H9 (cell line): ENCODE measurements around the gene R3HDM1. TPM values are rescaled to one million over a fixed set of nuclear protein-coding genes. Genes with fewer than 3 reads are reported as not detected.

Source experiments
- DNase-seq: peaks from one replicate; pipeline ENCODE4 v3.0.0-alpha.2; 2017
- H2AFZ ChIP-seq: one replicate; pipeline ENCODE4 v1.6.1; 2013; ENCODE audit warnings: mild to moderate bottlenecking, low read length, control low read depth, moderate library complexity
- H2AK5ac ChIP-seq: 2 replicates; pipeline ENCODE4 v1.6.1; 2013; ENCODE audit warnings: low read length, control low read depth, mixed read lengths; ENCODE audit not compliant: insufficient read length
- H2BK120ac ChIP-seq: one replicate; pipeline ENCODE4 v1.6.1; 2013; ENCODE audit warnings: low read depth, mild to moderate bottlenecking, low read length, control low read depth, inconsistent platforms; ENCODE audit not compliant: poor library complexity, severe bottlenecking
- H2BK12ac ChIP-seq: 2 replicates; pipeline ENCODE4 v1.6.1; 2013; ENCODE audit warnings: low read length, control low read depth, mixed read lengths, low read depth; ENCODE audit not compliant: insufficient read length
- H2BK15ac ChIP-seq: 2 replicates; pipeline ENCODE4 v1.6.1; 2013; ENCODE audit warnings: low read depth, low read length, control low read depth
- H2BK20ac ChIP-seq: one replicate; pipeline ENCODE4 v1.6.1; 2013; ENCODE audit warnings: low read depth, mild to moderate bottlenecking, low read length, control low read depth, inconsistent platforms; ENCODE audit not compliant: poor library complexity, severe bottlenecking
- H2BK5ac ChIP-seq: 2 replicates; pipeline ENCODE4 v1.6.1; 2013; ENCODE audit warnings: low read length, control low read depth, mixed read lengths; ENCODE audit not compliant: insufficient read length
- H3K14ac ChIP-seq: 2 replicates; pipeline ENCODE4 v1.6.1; 2013; ENCODE audit warnings: low read length, control low read depth; ENCODE audit not compliant: insufficient read depth
- H3K18ac ChIP-seq: 2 replicates; pipeline ENCODE4 v1.6.1; 2013; ENCODE audit warnings: low read depth, mild to moderate bottlenecking, mixed read lengths, low read length, control low read depth; ENCODE audit not compliant: insufficient read length
- H3K23ac ChIP-seq: 2 replicates; pipeline ENCODE4 v1.6.1; 2013; ENCODE audit warnings: low read length, control low read depth, mixed read lengths, low read depth; ENCODE audit not compliant: insufficient read length
- H3K23me2 ChIP-seq: 2 replicates; pipeline ENCODE4 v1.6.1; 2013; ENCODE audit warnings: low read depth, mild to moderate bottlenecking, mixed read lengths, low read length, control low read depth; ENCODE audit not compliant: insufficient read length, poor library complexity, severe bottlenecking
- H3K27ac ChIP-seq: 2 replicates; pipeline ENCODE4 v1.5.1; 2013; ENCODE audit warnings: low read length, control low read depth, mixed read lengths, low read depth; ENCODE audit not compliant: insufficient read length
- H3K27me3 ChIP-seq: 2 replicates; pipeline ENCODE4 v1.6.1; 2013; ENCODE audit warnings: low read length, control low read depth, inconsistent platforms; ENCODE audit not compliant: insufficient read depth
- H3K4ac ChIP-seq: 2 replicates; pipeline ENCODE4 v1.6.1; 2013; ENCODE audit warnings: low read depth, mild to moderate bottlenecking, control low read depth, inconsistent platforms, low read length, moderate library complexity
- H3K4me1 ChIP-seq: 2 replicates; pipeline ENCODE4 v1.6.1; 2013; ENCODE audit warnings: low read length, control low read depth, inconsistent platforms; ENCODE audit not compliant: insufficient read depth
- H3K4me2 ChIP-seq: 2 replicates; pipeline ENCODE4 v1.6.1; 2013; ENCODE audit warnings: low read length, control low read depth, mixed read lengths; ENCODE audit not compliant: insufficient read length, insufficient read depth
- H3K56ac ChIP-seq: 2 replicates; pipeline ENCODE4 v1.6.1; 2013; ENCODE audit warnings: low read depth, mild to moderate bottlenecking, mixed read lengths, low read length, control low read depth; ENCODE audit not compliant: insufficient read length
- H3K79me1 ChIP-seq: 2 replicates; pipeline ENCODE4 v1.6.1; 2013; ENCODE audit warnings: low read depth, mild to moderate bottlenecking, moderate library complexity, low read length, control low read depth, inconsistent platforms; ENCODE audit not compliant: insufficient read depth, poor library complexity, severe bottlenecking
- H3K79me2 ChIP-seq: 2 replicates; pipeline ENCODE4 v1.6.1; 2013; ENCODE audit warnings: low read length, control low read depth, inconsistent platforms; ENCODE audit not compliant: insufficient read depth
- H3K9ac ChIP-seq: 2 replicates; pipeline ENCODE4 v1.6.1; 2013; ENCODE audit warnings: low read length, control low read depth, mixed read lengths; ENCODE audit not compliant: insufficient read length; ENCODE audit errors: extremely low read depth
- H3K9me3 ChIP-seq: one replicate; pipeline ENCODE4 v1.6.1; 2013; ENCODE audit warnings: low read depth, low read length, inconsistent platforms; ENCODE audit not compliant: control insufficient read depth
- H3T11ph ChIP-seq: one replicate; pipeline ENCODE4 v1.6.1; 2013; ENCODE audit warnings: mild to moderate bottlenecking, low read length, control low read depth, inconsistent platforms
- H4K20me1 ChIP-seq: one replicate; pipeline ENCODE4 v1.6.1; 2013; ENCODE audit not compliant: control insufficient read depth, insufficient read length, insufficient read depth
- H4K5ac ChIP-seq: 2 replicates; pipeline ENCODE4 v1.6.1; 2013; ENCODE audit warnings: low read depth, mild to moderate bottlenecking, mixed read lengths, low read length, control low read depth; ENCODE audit not compliant: insufficient read length
- H4K8ac ChIP-seq: replicated peaks from 2 replicates; pipeline ENCODE4 v1.6.1; 2013; ENCODE audit warnings: low read length, control low read depth, mixed read lengths, low read depth; ENCODE audit not compliant: insufficient read length
- H4K91ac ChIP-seq: 2 replicates; pipeline ENCODE4 v1.6.1; 2013; ENCODE audit warnings: low read depth, mild to moderate bottlenecking, moderate library complexity, mixed read lengths, low read length, control low read depth; ENCODE audit not compliant: insufficient read length
- H3K27ac Mint-ChIP-seq, 3 experiments: 2 replicates in 2 of 3; 3 replicates in 1 of 3; pipeline ENCODE4 v1.8.0; 2020 to 2021; ENCODE audit warnings: mixed read lengths in 3 of 3, mild to moderate bottlenecking in 1 of 3, moderate library complexity in 1 of 3
- H3K27me3 Mint-ChIP-seq: 2 replicates; pipeline ENCODE4 v1.8.0; 2021; ENCODE audit warnings: low read depth, mild to moderate bottlenecking, moderate library complexity, mixed read lengths
- H3K36me3 Mint-ChIP-seq, 3 experiments: 2 replicates in 2 of 3; 3 replicates in 1 of 3; pipeline ENCODE4 v1.8.0; 2020 to 2021; ENCODE audit warnings: low read depth in 3 of 3, mixed read lengths in 3 of 3; ENCODE audit not compliant: insufficient read depth in 1 of 3
- H3K4me1 Mint-ChIP-seq, 2 experiments: 2 replicates each; pipeline ENCODE4 v1.8.0; 2020; ENCODE audit warnings: mixed read lengths in 2 of 2
- H3K4me3 Mint-ChIP-seq, 2 experiments: 2 replicates in 1 of 2; 3 replicates in 1 of 2; pipeline ENCODE4 v1.8.0; 2020 to 2021; ENCODE audit warnings: mild to moderate bottlenecking in 2 of 2, mixed read lengths in 2 of 2, moderate library complexity in 1 of 2
- H3K9me3 Mint-ChIP-seq, 2 experiments: 2 replicates in 1 of 2; 3 replicates in 1 of 2; pipeline ENCODE4 v1.8.0; 2020; ENCODE audit warnings: mild to moderate bottlenecking in 2 of 2, mixed read lengths in 2 of 2, moderate library complexity in 1 of 2
- WGBS: extraction: QIAGEN DNeasy Blood & Tissue Kit; methylation state at CpG from one replicate; pipeline ENCODE4 v1.1.7; 2013; ENCODE audit warnings: missing lambda C conversion rate, low lambda C conversion rate, mixed read lengths; ENCODE audit not compliant: insufficient read length; ENCODE audit errors: extremely low coverage; 5-methylcytosine and 5-hydroxymethylcytosine counted together
- total RNA-seq: library from RNA; stranded (reverse); gene quantifications from 2 replicates; pipeline ENCODE4 v1.2.1, GENCODE V29; 2021
- TF ChIP-seq, protein P1 (sequence below): fragments of 200-600 bp; sonication (generic); conservative IDR thresholded peaks from 3 replicates; pipeline ENCODE4 v1.8.0; 2021; ENCODE audit warnings: antibody characterized with exemption, mild to moderate bottlenecking

The R3HDM1 gene
- total RNA-seq, 1 experiment from 2014 or later = 58.8 TPM

DNA sequence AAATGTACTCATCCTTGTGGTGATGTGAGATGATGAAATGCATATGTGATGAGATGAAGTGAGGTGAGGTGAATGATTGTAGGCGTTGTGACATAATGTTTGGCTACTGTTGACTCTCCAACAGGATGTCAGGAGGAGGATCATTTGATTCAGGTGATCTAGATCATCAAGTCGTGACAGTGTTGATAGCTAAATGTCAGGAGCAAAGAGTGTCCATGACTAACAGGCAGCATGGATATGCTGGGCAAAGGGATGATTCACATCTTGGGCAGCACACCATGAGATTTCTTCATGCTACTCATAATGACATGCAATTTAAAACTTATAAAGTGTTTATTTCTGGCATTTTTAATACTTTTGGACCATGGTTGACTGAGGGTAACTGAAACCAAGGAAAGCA, 170.2 kb downstream of the R3HDM1 start:
- Mint-ChIP-seq H3K27me3 (no peaks in the 10 kb centered on the region), H3K36me3 (peaks cover 5 to 15% (median 11%) of the 10 kb centered on the region in 3 experiments; a peak in 6 of 7 replicates), H3K4me3 (no peak overlapping the region), H3K4me1 (no peaks in the 10 kb centered on the region), H3K9me3 (no peaks in the 10 kb centered on the region), H3K27ac (0 out of 7 replicates have a peak overlapping the region, but pooled peaks of 1 of the 3 experiments have one; percentile 2)
- H2BK120ac ChIP-seq = no peak overlapping the region
- no peaks in the 10 kb centered on the region for H3K79me2 ChIP-seq
- no peak overlapping the region for H2BK5ac ChIP-seq
- no peak overlapping the region for H3K14ac ChIP-seq
- H3K23ac ChIP-seq = no peak overlapping the region
- H4K8ac ChIP-seq = no peak overlapping the region
- H3K4ac ChIP-seq = no peak overlapping the region
- no peak overlapping the region for H2BK12ac ChIP-seq
- no peak overlapping the region for H4K5ac ChIP-seq
- no peak overlapping the region for H3K9ac ChIP-seq
- no peak overlapping the region for H2AK5ac ChIP-seq
- no peaks in the 10 kb centered on the region for H3K79me1 ChIP-seq
- H3K56ac ChIP-seq = no peak overlapping the region
- H3K27me3 ChIP-seq = no peaks in the 10 kb centered on the region
- H2BK15ac ChIP-seq = no peak overlapping the region
- H3K4me2 ChIP-seq = no peak overlapping the region
- no peaks in the 10 kb centered on the region for H3K9me3 ChIP-seq
- H3K4me1 ChIP-seq = no peaks in the 10 kb centered on the region
- DNase-seq = no peak
- no peak overlapping the region for H2AFZ ChIP-seq
- H4K91ac ChIP-seq = no peak overlapping the region
- TF ChIP-seq, protein P1, sequence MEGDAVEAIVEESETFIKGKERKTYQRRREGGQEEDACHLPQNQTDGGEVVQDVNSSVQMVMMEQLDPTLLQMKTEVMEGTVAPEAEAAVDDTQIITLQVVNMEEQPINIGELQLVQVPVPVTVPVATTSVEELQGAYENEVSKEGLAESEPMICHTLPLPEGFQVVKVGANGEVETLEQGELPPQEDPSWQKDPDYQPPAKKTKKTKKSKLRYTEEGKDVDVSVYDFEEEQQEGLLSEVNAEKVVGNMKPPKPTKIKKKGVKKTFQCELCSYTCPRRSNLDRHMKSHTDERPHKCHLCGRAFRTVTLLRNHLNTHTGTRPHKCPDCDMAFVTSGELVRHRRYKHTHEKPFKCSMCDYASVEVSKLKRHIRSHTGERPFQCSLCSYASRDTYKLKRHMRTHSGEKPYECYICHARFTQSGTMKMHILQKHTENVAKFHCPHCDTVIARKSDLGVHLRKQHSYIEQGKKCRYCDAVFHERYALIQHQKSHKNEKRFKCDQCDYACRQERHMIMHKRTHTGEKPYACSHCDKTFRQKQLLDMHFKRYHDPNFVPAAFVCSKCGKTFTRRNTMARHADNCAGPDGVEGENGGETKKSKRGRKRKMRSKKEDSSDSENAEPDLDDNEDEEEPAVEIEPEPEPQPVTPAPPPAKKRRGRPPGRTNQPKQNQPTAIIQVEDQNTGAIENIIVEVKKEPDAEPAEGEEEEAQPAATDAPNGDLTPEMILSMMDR = no peak
- H3K18ac ChIP-seq = no peak overlapping the region
- H3K27ac ChIP-seq = no peak overlapping the region
- no peaks in the 10 kb centered on the region for H4K20me1 ChIP-seq
- H2BK20ac ChIP-seq = no peak overlapping the region
- H3T11ph ChIP-seq = no peak overlapping the region
- WGBS = no CpG with 5 or more reads among the region's 2 CpGs
- no peaks in the 10 kb centered on the region for H3K23me2 ChIP-seq
